HS-27A (cell line): ENCODE measurements around the gene FAM151B.

Experiments
- DNase-seq: peaks from one replicate; pipeline ENCODE4 v3.0.0-alpha.2; 2012; ENCODE audit warnings: low read depth, missing footprints

The FAM151B gene

GRCh38 chr5:80590766-80591165, 102.9 kb downstream of the FAM151B start:
- no peak for DNase-seq

- no peak for DNase-seq
These were observed 103.5 kb downstream of the FAM151B start for GRCh38 chr5:80591352-80591751.

- no peak for DNase-seq
These were observed 104.2 kb downstream of the FAM151B start for GRCh38 chr5:80592105-80592504.
